ENCODE results near the gene TSC2.
"Not testable (repeated sequence)": the region's sequence is repeated elsewhere in the genome, so short reads cannot be mapped to it uniquely, and the experiment has no call there.

The TSC2 gene

DNA sequence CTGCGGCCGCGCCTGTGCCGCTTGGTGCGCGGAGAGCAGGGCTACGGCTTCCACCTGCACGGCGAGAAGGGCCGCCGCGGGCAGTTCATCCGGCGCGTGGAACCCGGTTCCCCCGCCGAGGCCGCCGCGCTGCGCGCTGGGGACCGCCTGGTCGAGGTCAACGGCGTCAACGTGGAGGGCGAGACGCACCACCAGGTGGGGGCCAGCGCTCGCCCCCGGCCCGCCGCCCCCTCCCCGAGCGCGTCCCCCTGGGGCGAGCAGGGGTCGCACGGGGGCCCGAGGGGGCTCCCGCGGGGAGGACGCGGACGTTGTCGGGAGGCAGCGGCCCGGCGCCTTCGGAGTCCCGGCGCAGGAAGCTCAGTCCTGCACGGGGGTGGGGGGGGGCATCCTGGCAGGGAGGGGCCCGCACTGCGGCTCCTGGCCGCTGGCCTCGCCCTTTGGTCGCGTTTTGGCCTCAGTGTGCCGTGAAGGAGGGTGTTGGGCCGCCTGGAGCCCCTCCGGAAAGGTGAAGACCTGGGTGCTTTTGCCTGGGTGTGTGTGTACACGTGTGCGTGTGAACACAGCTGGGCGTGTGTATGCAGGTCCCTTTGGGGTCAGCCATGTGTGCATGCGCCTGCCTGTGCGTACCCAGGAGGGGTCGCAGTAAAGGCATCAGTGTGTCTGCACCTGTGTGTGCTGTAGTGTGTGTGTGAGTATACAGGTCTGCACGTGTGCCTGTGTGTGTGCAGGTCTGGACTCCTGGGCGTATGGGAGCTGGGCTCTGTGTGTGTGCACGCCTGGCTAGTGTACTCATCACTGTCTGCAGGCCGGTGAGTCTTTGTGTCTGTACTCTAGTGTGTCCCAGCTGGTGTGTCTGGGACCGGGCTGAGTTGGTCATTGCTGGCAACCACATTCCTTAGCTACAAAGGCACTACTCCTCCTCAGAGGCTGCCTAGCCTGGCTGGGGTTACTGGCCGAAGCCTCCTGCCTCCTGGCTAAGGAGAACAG is 20.5 kb upstream of the TSC2 start:
- in situ Hi-C loops (cut with HindIII; ENCODE audit: low pct_ligation_motif_present, low pct_unique_long_range_greater_than_20kb, low sequenced_read_pairs), result no loop called here
- no peak for DNase-seq

DNA sequence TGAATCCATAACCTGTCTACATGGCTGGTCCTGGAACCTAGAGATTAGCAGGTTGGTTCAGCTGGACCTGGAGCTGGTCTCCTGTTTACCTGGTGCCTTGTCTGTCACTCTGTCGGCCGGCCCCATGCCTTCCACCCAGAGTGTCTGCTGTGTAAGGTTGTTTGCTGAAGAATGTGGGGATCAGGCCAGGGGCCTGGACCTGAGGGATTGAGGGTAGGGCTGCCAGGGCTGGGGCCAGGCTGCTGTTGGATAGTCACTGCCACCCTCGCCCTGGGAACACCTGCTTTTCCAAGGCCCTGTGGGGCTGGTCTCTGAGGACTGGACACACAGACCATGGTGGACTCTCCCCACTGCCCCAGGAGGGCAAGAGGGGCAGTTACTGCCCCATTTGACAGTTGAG is 19.6 kb upstream of the TSC2 start:
- no peak for DNase-seq

DNA sequence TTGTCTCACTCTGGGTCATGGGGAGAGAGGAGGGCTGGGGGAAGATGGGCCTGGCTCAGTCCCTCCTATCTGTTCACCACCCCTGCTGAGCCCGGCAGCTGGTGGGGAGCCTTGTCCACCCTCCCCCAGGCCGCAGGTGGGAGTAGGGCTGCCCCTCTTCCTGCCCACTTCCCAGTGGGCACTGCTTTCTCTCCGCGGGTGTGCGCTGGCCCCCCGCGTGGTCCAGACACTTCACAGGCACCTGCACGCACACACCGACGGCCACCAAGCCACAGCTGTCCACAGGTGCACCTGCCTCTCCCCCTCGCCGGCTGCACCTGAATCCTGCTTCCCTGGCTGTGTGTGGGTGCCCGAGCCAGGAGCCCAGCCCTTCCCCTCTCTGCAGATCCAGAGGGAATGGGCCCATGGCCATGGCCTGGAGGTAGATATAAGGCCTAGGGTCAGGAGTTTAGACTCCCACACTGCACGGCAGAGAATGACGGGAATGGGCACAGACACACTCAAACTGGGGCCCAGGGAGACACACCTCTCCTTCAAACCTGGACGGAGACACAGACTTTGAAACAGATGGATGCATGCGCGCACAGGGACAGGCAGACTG is 19.1 kb upstream of the TSC2 start:
- in situ Hi-C loops (cut with HindIII; ENCODE audit: low pct_ligation_motif_present, low pct_unique_long_range_greater_than_20kb, low sequenced_read_pairs), result no loop called here
- DNase-seq, result no peak

More for the DNA sequence above, 19.6 kb upstream of the TSC2 start:
- in situ Hi-C loops (cut with HindIII; ENCODE audit: low pct_ligation_motif_present, low pct_unique_long_range_greater_than_20kb, low sequenced_read_pairs), result no loop called here

DNA sequence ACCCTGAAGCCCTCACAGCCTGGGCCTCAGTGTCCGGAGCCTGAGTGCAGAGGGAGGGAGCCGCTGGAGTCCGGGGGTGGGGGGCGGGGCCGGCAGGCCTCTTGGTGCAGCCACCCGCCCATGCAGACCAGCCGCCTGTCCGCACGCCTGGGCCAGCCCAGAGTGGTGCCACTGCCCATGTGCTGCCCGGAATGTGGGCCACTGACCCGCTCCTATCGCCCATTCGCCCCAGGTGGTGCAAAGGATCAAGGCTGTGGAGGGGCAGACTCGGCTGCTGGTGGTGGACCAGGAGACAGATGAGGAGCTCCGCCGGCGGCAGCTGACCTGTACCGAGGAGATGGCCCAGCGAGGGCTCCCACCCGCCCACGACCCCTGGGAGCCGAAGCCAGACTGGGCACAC is 18.4 kb upstream of the TSC2 start:
- in situ Hi-C loops (cut with HindIII; ENCODE audit: low pct_ligation_motif_present, low pct_unique_long_range_greater_than_20kb, low sequenced_read_pairs), result no loop called here
- DNase-seq, result no peak

DNA sequence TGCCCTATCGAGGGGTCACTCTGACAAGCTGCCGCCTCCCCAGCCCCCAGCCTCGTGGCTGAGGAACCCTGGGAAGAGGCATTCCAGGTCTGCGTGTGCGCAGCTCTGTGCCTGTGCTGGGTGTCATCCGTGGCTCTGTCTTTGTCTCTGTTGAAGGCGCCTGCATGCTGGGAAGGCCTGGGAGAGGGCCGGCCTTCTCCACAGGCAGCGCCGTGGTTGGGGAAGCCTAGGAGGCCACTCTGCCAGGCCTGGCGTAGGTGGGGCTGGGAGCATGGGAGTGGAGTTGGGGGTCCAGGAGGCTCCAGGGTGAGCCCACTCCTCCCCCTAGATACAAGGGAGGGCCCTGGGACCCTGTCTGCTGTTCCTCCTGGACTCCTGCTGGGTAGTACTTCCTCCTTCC is 17.7 kb upstream of the TSC2 start:
- DNase-seq, result no peak
- in situ Hi-C loops (cut with HindIII; ENCODE audit: low pct_ligation_motif_present, low pct_unique_long_range_greater_than_20kb, low sequenced_read_pairs), result loop anchor here (10.0 kb wide), 1 partner anchor 135 kb away; no protein-coding TSS in a partner anchor

DNA sequence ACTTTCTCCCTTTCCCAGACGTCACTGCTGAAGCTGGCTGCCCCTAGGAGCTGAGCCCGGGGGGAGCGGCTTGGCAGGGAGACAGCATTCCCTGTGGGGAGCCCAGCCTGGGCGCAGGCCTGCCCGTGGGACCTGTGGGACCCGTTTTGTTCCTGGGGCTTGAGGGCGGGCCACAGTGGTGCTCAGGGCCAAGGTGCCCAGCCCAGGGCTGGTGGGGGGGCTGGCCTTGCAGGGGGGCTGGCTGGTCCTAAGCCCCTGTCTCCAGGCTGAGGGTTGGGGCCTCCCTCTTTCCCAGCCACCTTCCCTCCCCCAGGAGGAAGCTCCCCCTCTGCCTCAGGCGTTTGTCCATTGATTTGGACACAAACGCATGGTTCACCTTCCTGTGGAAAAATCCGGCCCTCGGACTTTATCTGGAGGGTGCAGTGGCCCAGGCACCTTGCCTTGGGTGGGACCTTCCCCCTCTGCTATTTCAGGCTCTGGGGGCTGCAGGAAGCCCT is 16.7 kb upstream of the TSC2 start:
- in situ Hi-C loops (cut with HindIII; ENCODE audit: low pct_ligation_motif_present, low pct_unique_long_range_greater_than_20kb, low sequenced_read_pairs), result loop anchor here (10.0 kb wide), 1 partner anchor 134 kb away; no protein-coding TSS in a partner anchor
- no peak for DNase-seq

DNA sequence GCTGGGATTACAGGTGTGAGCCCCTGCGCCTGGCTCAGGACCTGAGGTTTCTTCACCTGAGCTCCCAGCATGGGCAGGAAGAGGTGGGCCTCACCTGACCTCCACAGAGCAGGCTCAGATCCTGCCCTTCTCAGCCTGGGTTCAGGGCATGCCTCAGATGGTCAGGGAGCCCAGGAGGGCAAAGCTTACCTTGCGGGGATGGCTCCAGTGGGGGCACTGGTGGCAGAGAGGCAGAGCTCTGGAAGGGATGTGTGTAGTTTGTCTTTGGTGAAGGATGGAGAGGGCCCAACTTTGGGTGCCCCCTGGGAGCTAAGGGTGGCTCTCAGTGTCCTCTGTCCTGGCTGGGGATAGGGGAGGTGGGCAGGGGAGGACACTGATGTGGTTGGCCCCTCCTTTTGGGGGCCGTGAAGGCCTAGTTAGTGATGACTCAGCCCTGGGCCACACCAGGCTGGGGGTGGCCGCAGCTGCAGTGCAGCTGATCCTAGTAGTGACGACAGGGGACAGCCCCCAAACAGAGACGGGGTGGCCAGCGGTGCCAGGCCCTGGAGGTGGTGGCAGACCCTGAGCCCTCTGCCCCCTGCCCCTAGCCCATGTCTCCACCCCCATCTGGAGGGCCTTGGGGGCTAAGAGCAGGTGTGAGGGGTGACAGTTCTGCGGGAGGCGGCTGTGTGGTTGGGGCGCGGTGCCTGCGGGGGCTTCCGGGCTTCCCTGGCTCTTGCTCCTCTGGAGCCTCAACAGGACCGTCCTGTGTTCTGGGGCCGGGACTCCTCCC is 15.3 kb upstream of the TSC2 start:
- in situ Hi-C loops (cut with HindIII; ENCODE audit: low pct_ligation_motif_present, low pct_unique_long_range_greater_than_20kb, low sequenced_read_pairs), result loop anchor here (10.0 kb wide), 1 partner anchor 132 kb away; no protein-coding TSS in a partner anchor
- DNase-seq, result no peak

DNA sequence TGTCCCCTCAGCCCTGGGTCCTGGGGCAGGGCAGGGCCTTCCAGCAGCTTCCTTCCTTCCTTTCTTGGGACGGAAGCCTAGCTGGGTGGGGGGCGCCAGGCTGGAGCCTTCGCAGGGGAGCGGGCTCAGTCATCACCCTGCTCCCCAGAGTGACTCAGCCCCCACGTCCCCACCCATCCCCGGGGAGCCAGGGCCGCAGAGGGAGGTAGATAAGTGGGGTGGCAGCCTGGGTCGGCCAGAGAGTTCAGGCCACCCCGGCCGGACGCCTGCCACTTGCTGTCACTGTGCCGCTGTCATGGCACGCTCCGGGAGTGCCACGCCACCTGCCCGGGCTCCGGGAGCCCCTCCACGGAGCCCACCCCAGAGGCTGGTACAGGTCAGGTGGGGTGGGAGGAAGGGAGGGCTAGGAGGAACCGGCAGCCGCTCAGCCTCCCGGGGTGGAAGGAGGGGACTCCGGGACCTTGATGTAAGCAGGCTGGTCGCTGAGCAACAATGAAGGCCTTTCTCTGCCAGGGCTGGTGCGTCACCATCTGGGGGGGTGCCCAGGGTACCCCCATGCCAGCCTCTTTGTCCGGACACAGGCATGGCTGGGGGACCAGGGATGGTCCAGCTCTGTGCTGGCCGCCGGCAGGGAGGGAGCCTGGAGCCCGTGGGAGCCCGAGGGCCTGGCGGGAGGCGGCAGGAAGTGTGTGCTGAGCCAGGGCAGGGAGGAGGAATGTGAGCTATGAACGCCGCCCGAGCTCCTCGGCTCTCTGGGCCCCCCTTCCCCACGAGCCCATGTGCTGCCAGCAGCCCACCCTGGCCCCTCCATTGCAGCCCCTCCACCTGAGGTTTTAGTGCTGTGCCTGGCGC is 14.5 kb upstream of the TSC2 start:
- in situ Hi-C loops (cut with HindIII; ENCODE audit: low pct_ligation_motif_present, low pct_unique_long_range_greater_than_20kb, low sequenced_read_pairs), result loop anchor here (10.0 kb wide), 1 partner anchor 132 kb away; no protein-coding TSS in a partner anchor
- DNase-seq, result no peak

DNA sequence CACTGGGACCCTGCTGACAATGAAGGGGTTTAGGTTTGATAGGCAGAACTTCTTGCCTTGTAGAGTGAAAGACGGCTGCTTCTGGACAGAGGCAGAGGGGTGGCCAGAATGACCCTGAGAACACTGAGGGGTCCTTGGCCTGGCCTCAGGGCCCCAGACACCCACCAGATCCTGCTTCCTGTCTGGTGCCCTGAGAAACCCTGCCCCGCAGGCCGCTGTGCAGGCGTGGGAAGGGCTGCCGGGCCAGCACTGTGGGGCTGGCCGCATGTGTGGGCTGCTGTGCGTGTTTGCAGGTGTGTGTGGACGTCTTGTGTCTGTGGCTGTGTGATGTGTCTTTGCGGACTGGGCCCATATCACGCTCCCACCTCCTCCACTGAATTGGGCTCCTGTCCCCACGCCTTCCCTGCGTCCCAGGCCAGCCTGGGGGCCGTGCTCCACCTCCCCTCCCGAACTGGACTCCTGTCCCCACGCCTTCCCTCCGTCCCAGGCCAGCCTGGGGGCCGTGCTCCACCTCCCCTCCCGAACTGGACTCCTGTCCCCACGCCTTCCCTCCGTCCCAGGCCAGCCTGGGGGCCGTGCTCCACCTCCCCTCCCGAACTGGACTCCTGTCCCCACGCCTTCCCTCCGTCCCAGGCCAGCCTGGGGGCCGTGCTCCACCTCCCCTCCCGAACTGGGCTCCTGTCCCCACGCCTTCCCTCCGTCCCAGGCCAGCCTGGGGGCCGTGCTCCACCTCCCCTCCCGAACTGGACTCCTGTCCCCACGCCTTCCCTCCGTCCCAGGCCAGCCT is 13.7 kb upstream of the TSC2 start:
- not testable (repeated sequence) for DNase-seq
- in situ Hi-C loops (cut with HindIII; ENCODE audit: low pct_ligation_motif_present, low pct_unique_long_range_greater_than_20kb, low sequenced_read_pairs), result loop anchor here (10.0 kb wide), 1 partner anchor 131 kb away; no protein-coding TSS in a partner anchor

DNA sequence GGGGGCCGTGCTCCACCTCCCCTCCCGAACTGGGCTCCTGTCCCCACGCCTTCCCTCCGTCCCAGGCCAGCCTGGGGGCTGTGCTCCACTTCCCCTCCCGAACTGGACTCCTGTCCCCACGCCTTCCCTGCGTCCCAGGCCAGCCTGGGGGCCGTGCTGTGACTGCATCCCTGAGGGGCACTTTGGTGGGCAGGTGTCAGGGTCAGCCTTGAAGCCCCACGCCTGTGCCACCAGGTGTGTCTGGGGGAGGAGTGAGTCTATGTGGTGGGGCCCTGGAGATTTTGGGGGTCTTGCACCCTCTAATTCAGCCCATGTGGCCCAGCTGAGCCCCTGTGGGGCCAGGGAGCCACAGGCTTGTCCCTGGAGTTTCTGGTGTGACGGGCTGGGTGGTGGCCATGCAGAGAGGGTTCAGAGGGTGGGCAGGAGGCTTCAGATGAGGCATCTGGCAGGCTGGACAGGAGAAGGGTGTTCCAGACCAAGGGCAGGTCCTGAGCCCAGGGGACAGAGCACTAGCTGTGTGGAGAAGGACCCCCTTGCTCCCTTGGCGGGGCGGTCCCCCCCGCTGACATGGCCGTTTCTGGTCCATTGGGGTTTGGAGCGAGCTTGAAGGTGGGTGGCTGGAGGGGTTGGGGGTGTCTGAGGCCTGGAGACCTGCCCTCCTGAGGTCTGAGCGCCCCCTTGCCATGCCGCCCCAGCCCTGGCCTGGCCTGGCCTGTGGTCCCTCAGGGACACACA is 12.9 kb upstream of the TSC2 start:
- in situ Hi-C loops (cut with HindIII; ENCODE audit: low pct_ligation_motif_present, low pct_unique_long_range_greater_than_20kb, low sequenced_read_pairs), result loop anchor here (10.0 kb wide), 1 partner anchor 130 kb away; no protein-coding TSS in a partner anchor
- no peak for DNase-seq

DNA sequence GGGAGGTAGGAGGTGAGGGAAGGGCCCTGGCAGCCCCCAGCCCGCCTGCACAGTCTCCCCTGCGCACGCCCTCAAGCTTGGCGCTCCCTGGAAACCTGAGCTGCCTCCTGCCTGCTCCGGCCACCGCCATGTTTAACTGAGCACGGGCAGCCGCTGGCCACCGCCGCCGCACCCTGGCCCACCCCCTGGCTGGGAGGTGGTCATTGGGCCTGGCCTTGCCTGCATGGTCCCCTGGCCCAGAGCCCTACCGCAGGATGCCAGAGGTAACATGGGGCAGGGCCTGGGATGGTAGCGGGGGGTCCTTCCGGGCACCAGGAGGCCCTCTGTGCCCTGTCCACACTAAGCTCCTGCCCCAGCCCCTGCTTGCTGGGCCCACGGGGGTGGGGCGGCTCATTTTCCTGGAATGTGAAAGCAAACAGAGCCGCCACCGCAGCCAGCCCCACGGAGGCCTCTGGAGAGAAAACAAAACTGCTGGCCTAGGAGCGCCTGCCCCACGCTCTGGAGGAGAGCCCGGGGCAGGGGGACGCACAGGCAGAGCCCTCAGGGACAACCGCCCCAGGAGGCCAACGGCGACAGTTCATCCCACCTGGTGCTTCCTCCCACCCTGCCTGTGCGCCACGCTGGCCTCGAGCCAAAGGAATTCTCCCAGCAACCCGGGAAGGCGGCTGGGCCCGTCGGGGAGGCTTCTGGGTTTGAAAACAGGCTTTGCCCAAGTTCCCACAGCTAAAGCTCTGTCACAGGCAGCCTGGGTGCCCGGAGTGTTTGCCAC is 12.2 kb upstream of the TSC2 start:
- no peak for DNase-seq
- in situ Hi-C loops (cut with HindIII; ENCODE audit: low pct_ligation_motif_present, low pct_unique_long_range_greater_than_20kb, low sequenced_read_pairs), result loop anchor here (10.0 kb wide), 1 partner anchor 129 kb away; no protein-coding TSS in a partner anchor

DNA sequence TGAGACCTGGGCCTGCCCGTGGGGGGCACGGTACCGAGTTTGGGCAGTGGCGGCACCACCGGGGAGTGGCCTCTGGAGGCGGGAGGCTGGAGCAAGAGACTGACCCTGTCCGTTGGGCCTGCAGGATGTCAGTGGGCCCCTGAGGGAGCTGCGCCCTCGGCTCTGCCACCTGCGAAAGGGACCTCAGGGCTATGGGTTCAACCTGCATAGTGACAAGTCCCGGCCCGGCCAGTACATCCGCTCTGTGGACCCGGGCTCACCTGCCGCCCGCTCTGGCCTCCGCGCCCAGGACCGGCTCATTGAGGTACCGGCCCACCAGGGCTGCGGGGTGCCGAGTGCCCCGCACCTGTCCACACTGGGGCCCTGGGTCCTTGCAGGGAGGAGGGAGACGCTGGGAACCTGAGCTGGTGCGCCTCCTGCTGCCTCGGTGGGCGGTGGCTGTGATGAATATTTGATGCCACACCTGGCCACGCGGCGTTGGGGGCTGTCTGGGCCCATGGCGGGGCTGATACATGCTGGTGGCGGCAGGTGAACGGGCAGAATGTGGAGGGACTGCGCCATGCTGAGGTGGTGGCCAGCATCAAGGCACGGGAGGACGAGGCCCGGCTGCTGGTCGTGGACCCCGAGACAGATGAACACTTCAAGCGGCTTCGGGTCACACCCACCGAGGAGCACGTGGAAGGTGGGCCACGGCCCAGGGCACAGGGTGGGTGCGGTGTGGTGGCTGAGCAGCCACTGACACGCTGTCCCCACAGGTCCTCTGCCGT is 11.4 kb upstream of the TSC2 start:
- no peak for DNase-seq
- in situ Hi-C loops (cut with HindIII; ENCODE audit: low pct_ligation_motif_present, low pct_unique_long_range_greater_than_20kb, low sequenced_read_pairs), result loop anchor here (10.0 kb wide), 1 partner anchor 128 kb away; no protein-coding TSS in a partner anchor

DNA sequence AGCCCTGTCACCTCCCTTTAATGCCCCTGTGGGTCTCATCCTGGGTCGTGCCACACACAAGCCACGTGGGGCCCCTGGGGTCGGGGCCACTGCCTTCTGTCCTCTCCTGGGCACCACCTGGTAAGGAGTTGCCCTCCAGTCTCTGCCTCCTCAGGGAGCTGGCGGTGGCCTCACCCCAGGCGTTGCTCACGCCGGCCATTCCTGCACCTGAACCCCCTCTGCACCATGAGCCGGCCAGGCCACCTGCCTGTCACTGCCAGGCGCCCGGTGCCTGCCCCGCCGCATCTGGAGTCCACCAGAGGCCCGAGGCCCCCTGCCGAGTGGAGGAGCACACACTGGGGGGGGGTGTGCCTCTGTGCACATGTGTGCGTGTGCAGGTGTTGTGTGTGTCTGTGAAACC is 10.7 kb upstream of the TSC2 start:
- in situ Hi-C loops (cut with HindIII; ENCODE audit: low pct_ligation_motif_present, low pct_unique_long_range_greater_than_20kb, low sequenced_read_pairs), result loop anchor here (10.0 kb wide), 1 partner anchor 128 kb away; no protein-coding TSS in a partner anchor
- DNase-seq, result no peak

DNA sequence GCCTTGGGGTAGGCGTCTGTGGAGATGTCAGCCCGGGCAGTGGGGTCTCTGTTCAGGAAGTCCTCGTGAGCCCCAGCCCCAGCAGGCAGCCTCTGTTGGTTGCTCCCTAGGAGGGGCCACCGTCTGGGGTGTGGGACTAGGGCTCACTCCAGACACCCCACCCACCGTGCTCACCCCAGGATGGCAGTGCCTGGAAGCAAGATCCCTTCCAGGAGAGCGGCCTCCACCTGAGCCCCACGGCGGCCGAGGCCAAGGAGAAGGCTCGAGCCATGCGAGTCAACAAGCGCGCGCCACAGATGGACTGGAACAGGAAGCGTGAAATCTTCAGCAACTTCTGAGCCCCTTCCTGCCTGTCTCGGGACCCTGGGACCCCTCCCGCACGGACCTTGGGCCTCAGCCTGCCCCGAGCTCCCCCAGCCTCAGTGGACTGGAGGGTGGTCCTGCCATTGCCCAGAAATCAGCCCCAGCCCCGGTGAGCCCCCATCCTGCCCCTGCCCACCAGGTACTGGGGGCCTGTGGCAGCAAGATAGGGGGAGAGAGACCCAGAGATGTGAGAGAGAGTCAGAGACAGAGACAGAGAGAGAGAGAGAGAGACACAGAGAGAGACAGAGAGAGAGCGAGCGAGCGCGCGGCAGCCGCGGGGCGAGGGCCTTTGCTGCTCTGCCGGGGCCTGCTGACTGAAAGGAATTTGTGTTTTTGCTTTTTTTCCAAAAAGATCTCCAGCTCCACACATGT is 10.0 kb upstream of the TSC2 start:
- in situ Hi-C loops (cut with HindIII; ENCODE audit: low pct_ligation_motif_present, low pct_unique_long_range_greater_than_20kb, low sequenced_read_pairs), result loop anchor here (10.0 kb wide), 1 partner anchor 127 kb away; no protein-coding TSS in a partner anchor
- no peak for DNase-seq

Data from ACHN (cell line).